Activated B cell treated with CpG ODN at 0.5 μM for 24 hours (primary cell): ENCODE measurements around the gene RBM45. TPM values are rescaled to one million over a fixed set of nuclear protein-coding genes. Genes with fewer than 3 reads are reported as not detected.

Experiments used
- ATAC-seq: fragments of 200-7000 bp; cut with Tn5 transposase; one replicate; pipeline ENCODE4 v1.10.0; 2021; ENCODE audit warnings: low read depth, mild to moderate bottlenecking, moderate library complexity
- CTCF ChIA-PET: fragments of 350-600 bp; sonication (Branson Sonifier 250); formaldehyde crosslinking; loops from one replicate; lab custom pipeline; 2021; ENCODE audit warnings: antibody characterized with exemption; lab: Charles Lee
- POLR2A ChIA-PET: fragments of 350-600 bp; sonication (Branson Sonifier 250); formaldehyde crosslinking; loops from one replicate; lab custom pipeline; 2021; ENCODE audit warnings: antibody characterized with exemption; lab: Charles Lee
- DNase-seq: peaks from one replicate; pipeline ENCODE4 v3.0.0; 2022
- H3K27ac Mint-ChIP-seq: one replicate; pipeline ENCODE4 v1.8.0; 2020; ENCODE audit warnings: mixed read lengths
- H3K27me3 Mint-ChIP-seq: one replicate; pipeline ENCODE4 v1.8.0; 2021; ENCODE audit warnings: mixed read lengths
- H3K36me3 Mint-ChIP-seq: one replicate; pipeline ENCODE4 v1.8.0; 2021; ENCODE audit warnings: low read depth, mixed read lengths
- H3K4me1 Mint-ChIP-seq: one replicate; pipeline ENCODE4 v1.8.0; 2021; ENCODE audit warnings: mixed read lengths
- H3K4me3 Mint-ChIP-seq: one replicate; pipeline ENCODE4 v1.8.0; 2020; ENCODE audit warnings: mild to moderate bottlenecking, mixed read lengths
- H3K9me3 Mint-ChIP-seq: one replicate; pipeline ENCODE4 v1.8.0; 2020; ENCODE audit warnings: mixed read lengths
- intact Hi-C: fragments of 100-400 bp; cut with micrococcal nuclease; formaldehyde crosslinking; loops from one replicate; pipeline ENCODE4 v1.15.1; 2024
- total RNA-seq: library from RNA; stranded (reverse); gene quantifications from 2 replicates; pipeline ENCODE4 v1.2.3, GENCODE V29; 2022
- TF ChIP-seq, protein P1 (sequence below): fragments of 200-600 bp; IDR thresholded peaks from one replicate; pipeline ENCODE4 v1.8.0; 2022; ENCODE audit warnings: antibody characterized with exemption, mild to moderate bottlenecking

The RBM45 gene
- total RNA-seq, 1 donor from 2014 or later: 17.9 TPM

DNA sequence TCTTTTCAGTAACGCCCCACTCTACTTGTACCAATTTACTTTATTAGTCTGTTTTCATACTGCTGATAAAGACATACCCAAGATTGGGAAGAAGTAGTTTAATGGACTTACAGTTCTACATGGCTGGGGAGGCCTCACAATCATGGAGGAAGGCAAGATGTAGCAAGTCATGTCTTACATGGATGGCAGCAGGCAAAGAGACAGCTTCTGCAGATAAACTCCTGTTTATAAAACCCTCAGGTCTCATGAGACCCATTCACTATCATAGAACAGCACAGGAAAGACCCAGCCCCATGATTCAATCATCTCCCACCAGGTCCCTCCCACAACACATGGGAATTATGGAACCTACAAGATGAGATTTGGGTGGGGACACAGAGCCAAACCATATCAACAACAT lies 43.3 kb downstream of the RBM45 start:
- Mint-ChIP-seq H3K4me1 (no peaks in the 10 kb centered on the region), H3K36me3 (no peaks in the 10 kb centered on the region), H3K4me3 (no peak overlapping the region), H3K27ac (no peak overlapping the region), H3K9me3 (peaks cover 5% of the 10 kb centered on the region), H3K27me3 (peaks cover 10% of the 10 kb centered on the region)
- no peak for DNase-seq
- ChIA-PET CTCF (no interaction called here), POLR2A (no interaction called here)
- no peak for ATAC-seq
- TF ChIP-seq, protein P1, sequence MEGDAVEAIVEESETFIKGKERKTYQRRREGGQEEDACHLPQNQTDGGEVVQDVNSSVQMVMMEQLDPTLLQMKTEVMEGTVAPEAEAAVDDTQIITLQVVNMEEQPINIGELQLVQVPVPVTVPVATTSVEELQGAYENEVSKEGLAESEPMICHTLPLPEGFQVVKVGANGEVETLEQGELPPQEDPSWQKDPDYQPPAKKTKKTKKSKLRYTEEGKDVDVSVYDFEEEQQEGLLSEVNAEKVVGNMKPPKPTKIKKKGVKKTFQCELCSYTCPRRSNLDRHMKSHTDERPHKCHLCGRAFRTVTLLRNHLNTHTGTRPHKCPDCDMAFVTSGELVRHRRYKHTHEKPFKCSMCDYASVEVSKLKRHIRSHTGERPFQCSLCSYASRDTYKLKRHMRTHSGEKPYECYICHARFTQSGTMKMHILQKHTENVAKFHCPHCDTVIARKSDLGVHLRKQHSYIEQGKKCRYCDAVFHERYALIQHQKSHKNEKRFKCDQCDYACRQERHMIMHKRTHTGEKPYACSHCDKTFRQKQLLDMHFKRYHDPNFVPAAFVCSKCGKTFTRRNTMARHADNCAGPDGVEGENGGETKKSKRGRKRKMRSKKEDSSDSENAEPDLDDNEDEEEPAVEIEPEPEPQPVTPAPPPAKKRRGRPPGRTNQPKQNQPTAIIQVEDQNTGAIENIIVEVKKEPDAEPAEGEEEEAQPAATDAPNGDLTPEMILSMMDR: no peak
- intact Hi-C loops: no loop called here

DNA sequence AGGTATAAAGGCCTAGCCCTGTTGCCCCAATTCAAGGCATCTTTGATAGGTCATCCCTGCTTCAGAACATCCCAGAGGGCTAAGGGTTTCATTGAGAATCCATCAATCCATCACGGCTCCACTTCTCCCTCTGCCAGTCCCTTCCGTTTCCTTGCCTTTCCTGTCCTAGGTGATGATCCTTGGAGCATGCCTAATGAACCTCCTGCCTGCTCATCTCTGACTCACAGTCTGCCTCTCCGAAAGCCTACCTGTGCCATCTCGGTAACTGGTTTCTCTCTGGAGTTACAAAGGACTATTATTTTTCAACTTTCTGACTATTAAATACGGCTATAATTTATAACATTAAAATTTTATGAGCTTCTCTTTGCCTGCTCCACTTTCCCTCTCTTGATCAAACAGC lies 45.3 kb downstream of the RBM45 start:
- no peaks in the 10 kb centered on the region for H3K36me3 Mint-ChIP-seq
- H3K27ac Mint-ChIP-seq: no peak overlapping the region
- CTCF ChIA-PET: no interaction called here
- H3K4me3 Mint-ChIP-seq: no peak overlapping the region
- H3K4me1 Mint-ChIP-seq: no peaks in the 10 kb centered on the region
- TF ChIP-seq, protein P1: no peak
- ATAC-seq (no peak), DNase-seq (no peak)
- peaks cover 5% of the 10 kb centered on the region for H3K9me3 Mint-ChIP-seq
- POLR2A ChIA-PET: no interaction called here
- intact Hi-C loops: no loop called here
- peaks cover 8% of the 10 kb centered on the region for H3K27me3 Mint-ChIP-seq

DNA sequence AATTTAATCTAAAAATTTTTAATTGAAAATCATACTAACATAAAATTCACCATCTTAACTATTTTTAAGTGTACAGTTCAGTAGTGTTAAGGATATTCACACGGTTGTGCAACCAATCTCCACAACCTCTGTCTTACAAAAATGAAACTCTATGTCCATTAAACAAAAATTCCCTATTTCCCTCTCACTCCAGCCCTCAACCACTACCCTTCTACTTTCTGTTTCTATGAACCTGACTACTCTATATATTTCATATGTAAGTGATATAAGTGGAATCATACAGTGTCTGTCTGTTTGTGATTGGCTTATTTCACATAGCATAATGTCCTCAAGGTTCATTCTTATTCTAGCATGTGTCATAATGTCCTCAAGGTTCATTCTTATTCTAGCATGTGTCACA lies 47.7 kb downstream of the RBM45 start:
- Mint-ChIP-seq H3K4me1 (no peaks in the 10 kb centered on the region), H3K4me3 (no peak overlapping the region), H3K27me3 (peaks cover 10% of the 10 kb centered on the region), H3K9me3 (peaks cover 5% of the 10 kb centered on the region), H3K27ac (no peak overlapping the region), H3K36me3 (no peaks in the 10 kb centered on the region)
- CTCF ChIA-PET: no interaction called here
- no peak for ATAC-seq
- POLR2A ChIA-PET: no interaction called here
- TF ChIP-seq, protein P1: no peak
- intact Hi-C loops: no loop called here
- no peak for DNase-seq

DNA sequence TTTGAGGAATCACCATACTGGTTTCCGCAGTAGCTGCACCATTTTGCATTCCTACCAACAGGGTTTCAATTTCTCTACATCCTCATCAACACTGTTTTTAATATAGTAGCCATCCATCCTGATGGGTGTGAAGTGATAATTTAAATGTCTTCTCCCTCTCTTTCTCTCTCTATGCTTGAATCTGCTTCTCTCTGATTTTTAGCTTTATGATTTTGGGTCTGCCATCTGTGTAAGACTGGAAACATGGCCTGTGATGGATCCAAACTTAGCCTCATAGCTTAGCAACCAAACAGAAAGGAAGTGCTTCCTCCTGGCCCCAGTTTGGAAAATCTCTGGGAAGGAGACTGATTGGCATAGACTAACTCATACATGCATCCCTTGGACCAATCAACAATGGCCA lies 48.4 kb downstream of the RBM45 start:
- ChIA-PET POLR2A (no interaction called here), CTCF (no interaction called here)
- no peak for DNase-seq

DNA sequence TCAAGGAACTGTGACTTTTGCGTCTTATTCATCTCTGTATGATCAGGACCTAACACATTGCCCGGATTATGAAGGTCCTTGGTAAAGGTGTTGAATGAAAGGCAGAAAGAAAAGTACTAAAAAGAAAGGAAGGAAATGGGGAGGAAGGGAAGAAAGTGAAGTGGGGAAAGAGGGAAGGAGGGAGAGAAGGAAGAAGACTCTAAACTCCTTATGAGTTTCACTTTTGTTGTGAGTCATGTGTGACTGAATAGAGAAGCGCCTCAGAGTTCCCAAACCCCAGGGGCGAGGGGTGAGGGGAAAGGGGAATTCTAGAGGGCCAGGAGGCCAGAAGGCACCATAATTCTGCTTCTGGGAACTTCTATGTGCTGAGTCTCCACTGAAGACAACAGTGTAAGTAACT lies 51.2 kb downstream of the RBM45 start:
- no peak for DNase-seq
- ChIA-PET CTCF (no interaction called here), POLR2A (no interaction called here)
- Mint-ChIP-seq H3K36me3 (no peaks in the 10 kb centered on the region), H3K4me1 (no peaks in the 10 kb centered on the region), H3K27me3 (peaks cover 4% of the 10 kb centered on the region), H3K4me3 (no peak overlapping the region), H3K27ac (no peak overlapping the region), H3K9me3 (no peaks in the 10 kb centered on the region)
- TF ChIP-seq, protein P1: no peak
- no peak for ATAC-seq
- intact Hi-C loops: no loop called here

More for the DNA sequence above, 48.4 kb downstream of the RBM45 start:
- no peak for ATAC-seq
- no peaks in the 10 kb centered on the region for H3K36me3 Mint-ChIP-seq
- H3K4me3 Mint-ChIP-seq: no peak overlapping the region
- peaks cover 4% of the 10 kb centered on the region for H3K27me3 Mint-ChIP-seq
- no peak overlapping the region for H3K27ac Mint-ChIP-seq
- H3K4me1 Mint-ChIP-seq: no peaks in the 10 kb centered on the region
- TF ChIP-seq, protein P1: no peak
- intact Hi-C loops: no loop called here
- H3K9me3 Mint-ChIP-seq: peaks cover 1% of the 10 kb centered on the region
